Omental fat pad (tissue), 4 donors: ENCODE data around the gene CARD11. TPM values are rescaled to one million over a fixed set of nuclear protein-coding genes. Genes with fewer than 3 reads are reported as not detected.

Experiments used
- ATAC-seq: fragments of 150-250 bp; one replicate; pipeline ENCODE4 v1.9.1; 2016; ENCODE audit warnings: mild to moderate bottlenecking, moderate library complexity; ENCODE audit not compliant: low FRiP score
- DNase-seq: peaks from one replicate; pipeline ENCODE4 v3.0.0-alpha.2; 2019; ENCODE audit warnings: low spot score
- total RNA-seq, 4 donors: library from RNA; depleted of rRNA; stranded (reverse); fragments of >200 nt; gene quantifications; one replicate each; pipeline ENCODE4 v1.1.0, GENCODE V29; 2016
- TF ChIP-seq, protein P1 (sequence below), 3 donors: fragments of 450-650 bp; IDR thresholded peaks; one replicate each; pipeline ENCODE4 v1.5.1; 2016 to 2017; ENCODE audit warnings: antibody characterized with exemption in 3 of 3, mild to moderate bottlenecking in 3 of 3, moderate library complexity in 2 of 3

The CARD11 gene
- total RNA-seq: 1 to 10 TPM in 2 of 4 donors, under 1 TPM in 2; 0.75 to 1.4 (median 1.0) TPM

DNA sequence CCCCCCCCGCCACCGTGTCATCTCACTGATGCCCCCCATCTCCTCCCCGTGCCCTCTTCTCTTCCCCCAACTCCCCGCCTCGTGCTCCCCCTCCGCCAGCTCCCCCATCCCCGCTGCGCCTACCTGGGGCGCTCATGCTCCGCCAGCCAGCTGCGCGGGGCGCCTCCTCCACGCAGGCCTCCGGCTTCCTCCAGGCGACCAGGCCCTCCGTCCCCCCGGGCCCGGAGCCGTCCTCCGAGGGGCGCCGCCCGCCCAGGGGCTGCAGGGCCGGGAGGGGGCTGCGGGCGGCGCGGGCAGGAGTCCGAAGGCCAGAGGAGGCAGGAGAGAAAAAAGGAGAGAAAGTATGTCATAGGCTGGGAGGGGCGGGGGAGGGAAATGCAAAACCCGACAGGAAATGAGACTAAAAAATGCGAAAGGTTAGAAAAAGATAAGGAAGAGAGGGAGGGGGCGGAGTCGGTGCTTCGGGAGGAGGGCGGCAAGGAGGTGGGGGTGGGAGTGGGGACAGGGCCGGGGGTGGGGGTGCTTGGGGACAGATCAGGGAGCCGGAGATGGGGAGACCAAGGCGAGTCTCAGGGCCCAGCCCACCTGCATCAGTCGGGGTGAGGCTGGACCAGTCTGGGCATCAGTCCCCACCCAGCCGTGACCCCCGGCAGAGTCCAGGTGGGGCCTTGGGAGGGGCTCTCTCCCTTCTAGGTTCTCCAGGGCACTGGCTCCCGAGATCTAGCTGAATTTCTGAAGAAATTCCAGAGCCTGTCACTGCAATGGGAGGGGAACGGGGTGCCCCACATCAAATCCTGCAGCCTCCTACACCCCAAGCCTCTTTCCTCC is at the start of gene CARD11:
Gene CARD11, minus strand, starts transcription at position 324 of the 828 bp plus-strand sequence. CDS start 85,361 bp downstream, outside the sequence.
- no peak for DNase-seq
- TF ChIP-seq, protein P1, sequence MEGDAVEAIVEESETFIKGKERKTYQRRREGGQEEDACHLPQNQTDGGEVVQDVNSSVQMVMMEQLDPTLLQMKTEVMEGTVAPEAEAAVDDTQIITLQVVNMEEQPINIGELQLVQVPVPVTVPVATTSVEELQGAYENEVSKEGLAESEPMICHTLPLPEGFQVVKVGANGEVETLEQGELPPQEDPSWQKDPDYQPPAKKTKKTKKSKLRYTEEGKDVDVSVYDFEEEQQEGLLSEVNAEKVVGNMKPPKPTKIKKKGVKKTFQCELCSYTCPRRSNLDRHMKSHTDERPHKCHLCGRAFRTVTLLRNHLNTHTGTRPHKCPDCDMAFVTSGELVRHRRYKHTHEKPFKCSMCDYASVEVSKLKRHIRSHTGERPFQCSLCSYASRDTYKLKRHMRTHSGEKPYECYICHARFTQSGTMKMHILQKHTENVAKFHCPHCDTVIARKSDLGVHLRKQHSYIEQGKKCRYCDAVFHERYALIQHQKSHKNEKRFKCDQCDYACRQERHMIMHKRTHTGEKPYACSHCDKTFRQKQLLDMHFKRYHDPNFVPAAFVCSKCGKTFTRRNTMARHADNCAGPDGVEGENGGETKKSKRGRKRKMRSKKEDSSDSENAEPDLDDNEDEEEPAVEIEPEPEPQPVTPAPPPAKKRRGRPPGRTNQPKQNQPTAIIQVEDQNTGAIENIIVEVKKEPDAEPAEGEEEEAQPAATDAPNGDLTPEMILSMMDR (IDR thresholded peaks at IDR 0.05): no peak

DNA sequence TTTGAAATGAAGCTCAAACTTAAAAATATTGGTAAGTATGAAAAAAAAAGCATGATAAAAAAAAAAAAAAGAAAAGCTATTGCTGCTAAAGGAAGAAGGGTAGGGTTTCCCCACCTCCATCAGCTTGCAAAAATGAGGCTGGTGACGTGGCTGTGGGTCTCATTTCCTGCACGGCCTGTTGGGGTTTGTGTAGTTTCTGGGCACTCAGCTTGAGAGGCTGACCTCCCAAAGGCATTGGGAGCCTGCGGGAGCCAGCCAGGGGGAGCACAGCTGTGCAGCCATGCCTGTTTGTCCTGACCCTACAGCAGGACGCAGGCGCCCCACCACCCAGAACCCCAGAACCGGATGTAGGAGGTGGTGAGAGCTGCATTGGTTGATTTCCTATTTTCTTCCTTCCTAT is 48.8 kb upstream of the CARD11 start:
- DNase-seq: no peak
- no peak for ATAC-seq

More for the DNA sequence above, at the start of gene CARD11:
- ATAC-seq: no peak

DNA sequence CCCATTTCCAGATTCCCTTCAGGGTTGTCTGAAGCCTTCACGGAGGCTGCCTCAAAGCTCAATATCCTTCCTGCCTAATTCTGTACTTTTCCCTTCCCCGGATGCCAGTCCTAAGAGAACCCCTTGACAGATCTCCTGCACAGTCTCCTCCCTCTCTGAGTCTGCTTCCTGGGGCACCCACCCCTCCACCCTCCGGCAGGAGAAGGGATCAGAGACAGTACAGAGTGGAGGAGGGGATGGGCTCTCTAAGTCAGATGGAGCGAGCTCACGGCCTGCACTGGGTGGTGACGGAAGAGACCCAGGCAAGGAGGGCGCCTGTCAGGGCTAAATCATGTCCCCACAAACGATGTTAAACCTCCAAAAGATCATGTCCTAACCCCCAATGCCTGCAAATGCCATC is 48.0 kb upstream of the CARD11 start:
- TF ChIP-seq, protein P1 (IDR thresholded peaks at IDR 0.05): no peak
- ATAC-seq (no peak), DNase-seq (no peak)

More for the DNA sequence above, 48.8 kb upstream of the CARD11 start:
- TF ChIP-seq, protein P1 (IDR thresholded peaks at IDR 0.05): no peak

DNA sequence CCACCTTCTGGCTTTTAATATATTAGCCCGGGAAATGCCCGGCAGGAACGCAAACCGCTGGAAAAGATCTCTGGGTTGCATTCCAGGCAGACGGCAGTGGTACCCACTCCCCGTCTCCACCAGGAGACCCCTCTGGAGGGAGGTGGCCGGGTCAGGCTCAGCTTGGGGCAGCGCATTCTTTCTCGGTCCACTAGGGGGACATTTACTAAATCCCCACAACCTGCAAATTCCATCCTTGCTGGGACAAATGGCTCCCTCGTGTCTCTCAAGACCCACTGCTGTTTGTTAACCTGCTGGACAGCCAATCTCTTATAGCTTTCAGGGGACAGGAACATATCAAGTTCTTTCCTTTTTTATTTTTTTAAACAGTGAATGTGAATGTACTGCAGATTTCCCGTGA is 45.8 kb upstream of the CARD11 start:
- ATAC-seq (no peak), DNase-seq (no peak)
- TF ChIP-seq, protein P1 (IDR thresholded peaks at IDR 0.05): no peak

DNA sequence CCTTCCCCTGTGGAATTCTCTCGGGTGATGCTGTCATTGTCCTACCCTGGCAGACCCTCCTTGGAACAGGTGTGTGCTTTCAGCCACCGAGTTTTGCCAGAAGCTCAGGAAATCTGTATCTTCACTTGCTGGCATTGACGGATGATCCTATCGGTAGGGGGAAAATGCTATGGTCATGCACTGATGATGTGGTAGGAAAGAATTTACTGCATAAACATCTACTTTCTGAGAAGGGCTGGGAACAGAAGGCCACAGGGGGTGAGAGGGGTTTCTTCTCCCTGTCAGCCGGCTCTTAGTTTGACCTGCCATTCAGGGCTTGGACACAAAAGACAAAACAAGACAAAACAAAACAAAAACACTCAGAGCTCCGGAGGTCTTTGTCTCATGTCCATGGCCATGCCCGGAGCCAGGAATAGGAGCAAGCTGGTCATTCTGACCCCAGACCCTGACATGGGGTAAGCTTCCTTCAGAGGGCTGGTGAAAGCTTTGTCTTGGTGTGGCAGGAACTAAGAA is 43.6 kb upstream of the CARD11 start:
- DNase-seq (no peak), ATAC-seq (no peak)
- TF ChIP-seq, protein P1 (IDR thresholded peaks at IDR 0.05): no peak

DNA sequence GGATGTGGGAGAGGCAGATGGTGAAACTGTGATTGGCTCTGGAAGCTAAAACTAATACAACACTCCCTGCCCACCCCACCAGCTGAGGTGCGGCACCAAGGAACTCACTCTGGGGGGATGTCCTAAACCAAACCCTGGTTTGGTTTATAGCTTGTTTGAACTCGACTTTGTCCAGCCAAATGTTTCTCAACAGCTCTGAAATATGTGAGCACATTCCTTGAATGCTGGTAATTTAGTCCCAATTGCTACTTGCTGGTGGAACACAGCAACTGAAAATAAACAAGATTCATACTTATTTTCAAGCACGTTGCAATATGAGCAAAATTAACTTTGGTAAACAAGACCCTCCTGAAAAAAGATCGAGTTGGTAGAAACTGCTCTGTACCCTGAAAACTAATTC is 39.7 kb upstream of the CARD11 start:
- ATAC-seq: no peak
- DNase-seq: no peak
- TF ChIP-seq, protein P1 (IDR thresholded peaks at IDR 0.05): no peak

DNA sequence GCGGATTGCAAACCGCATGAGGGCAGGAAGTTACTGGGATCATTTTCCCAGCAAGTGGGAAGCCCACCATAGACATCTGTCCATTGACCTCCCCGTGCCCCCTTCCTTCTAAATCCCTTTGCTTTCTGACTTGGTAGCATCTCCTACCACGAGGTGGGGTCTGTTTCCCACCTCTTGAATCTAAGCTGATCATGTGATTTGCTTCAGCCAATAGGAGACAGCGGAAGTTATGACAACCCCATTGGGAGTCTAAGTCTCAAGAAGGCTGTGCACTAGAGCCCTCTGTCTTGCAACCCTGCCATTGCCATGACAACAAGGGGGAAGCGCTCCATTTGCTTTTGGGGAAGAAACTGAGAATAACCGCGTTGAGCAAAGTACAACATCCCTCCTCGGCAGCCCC is 39.2 kb upstream of the CARD11 start:
- ATAC-seq (no peak), DNase-seq (no peak)
- TF ChIP-seq, protein P1 (IDR thresholded peaks at IDR 0.05): no peak
